COLO829 (cell line): ENCODE measurements around the gene UBE4A.
A peak's percentile ranks its signal among the peaks of the same experiment; 100 is the strongest.

Source experiments
- DNase-seq: peaks from one replicate; pipeline ENCODE4 v3.0.0; 2012; ENCODE audit warnings: low spot score

The UBE4A gene

DNA sequence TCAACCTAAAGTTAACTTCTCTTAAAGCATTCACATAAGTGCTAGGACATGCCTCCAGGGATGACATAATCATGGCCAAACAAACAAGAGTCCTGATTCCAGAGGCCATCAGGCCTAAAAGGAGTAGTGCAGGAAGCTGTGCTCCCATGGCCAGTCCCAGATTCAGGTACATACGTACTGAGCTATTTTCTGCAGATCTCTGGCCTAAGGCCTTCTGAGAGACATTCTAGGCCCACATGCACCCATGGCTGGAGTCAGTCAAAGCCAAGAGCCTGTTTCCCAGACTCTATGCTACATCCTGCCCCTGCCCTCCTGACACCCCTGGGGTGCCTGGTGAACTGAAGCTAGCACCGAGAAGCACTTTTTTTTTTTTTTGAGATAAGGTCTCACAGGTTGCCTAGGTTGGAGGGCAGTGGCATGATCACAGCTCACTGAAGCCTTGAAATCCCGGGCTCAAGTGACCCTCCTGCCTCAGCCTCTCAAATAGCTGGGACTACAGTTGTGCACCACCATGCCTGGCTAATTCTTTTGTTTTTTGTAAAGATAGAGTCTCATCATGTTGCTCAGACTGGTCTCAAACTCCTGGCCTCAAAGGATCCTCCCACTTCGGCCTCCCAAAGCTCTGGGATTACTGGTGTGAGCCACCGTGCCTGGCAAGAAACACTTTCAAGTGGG, 17.4 kb upstream of the UBE4A start:
- DNase-seq, result no peak

DNA sequence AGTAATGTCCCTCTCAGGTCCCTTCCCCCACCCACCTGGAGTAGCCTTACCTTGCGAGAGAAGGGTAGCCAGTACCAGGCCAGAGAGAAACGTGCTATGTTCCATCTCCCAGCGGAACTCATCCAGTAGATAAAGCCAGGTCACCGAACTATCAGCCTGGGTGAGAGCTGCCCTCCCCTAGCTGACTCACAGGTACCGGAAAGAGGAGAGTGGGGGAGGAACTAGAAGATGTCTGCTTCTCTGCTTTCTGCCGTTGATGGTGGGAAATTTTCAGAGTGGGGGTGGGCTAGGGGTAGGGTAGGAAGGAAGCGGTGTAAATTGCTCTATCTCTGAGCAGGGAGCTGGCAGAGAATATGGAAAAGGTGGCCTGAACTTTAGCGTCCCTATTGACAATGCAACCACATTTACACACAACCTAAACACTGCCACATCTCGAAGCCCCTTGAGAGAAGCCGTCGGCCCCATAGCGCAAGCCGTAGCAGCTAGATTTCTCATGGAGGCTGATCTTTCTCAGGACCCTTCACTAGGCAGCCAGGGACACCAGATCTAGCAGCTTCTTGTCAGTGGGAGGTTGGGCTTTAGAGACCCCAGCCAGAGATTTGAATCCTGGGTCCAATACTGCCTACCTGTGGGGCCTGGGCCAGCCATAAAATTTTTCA, 16.8 kb upstream of the UBE4A start, which contains the start of gene CD3D:
Gene CD3D, minus strand, starts transcription at position 203 of the 659 bp plus-strand sequence. Its CDS starts 98 bp downstream, at position 105.
- DNase-seq, result no peak

DNA sequence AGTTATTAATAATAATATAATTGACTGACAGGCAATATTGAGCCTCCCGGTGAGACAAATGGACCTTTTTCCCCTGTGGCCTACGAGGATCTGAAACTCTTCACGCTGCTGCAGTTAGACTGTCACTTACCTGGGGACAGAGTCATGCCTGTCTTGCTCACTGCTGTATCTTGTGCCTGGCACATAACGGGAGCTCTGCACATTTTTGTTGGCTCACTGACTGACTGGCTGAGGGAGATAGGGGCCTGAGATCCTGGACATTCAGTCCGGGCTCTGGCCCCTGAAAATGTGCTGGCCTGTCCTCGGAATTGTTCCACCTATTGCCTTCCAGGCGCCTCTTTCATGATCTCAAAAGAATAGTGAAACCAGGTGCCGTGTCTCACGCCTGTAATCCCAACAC, 16.2 kb upstream of the UBE4A start:
- DNase-seq, result no peak

DNA sequence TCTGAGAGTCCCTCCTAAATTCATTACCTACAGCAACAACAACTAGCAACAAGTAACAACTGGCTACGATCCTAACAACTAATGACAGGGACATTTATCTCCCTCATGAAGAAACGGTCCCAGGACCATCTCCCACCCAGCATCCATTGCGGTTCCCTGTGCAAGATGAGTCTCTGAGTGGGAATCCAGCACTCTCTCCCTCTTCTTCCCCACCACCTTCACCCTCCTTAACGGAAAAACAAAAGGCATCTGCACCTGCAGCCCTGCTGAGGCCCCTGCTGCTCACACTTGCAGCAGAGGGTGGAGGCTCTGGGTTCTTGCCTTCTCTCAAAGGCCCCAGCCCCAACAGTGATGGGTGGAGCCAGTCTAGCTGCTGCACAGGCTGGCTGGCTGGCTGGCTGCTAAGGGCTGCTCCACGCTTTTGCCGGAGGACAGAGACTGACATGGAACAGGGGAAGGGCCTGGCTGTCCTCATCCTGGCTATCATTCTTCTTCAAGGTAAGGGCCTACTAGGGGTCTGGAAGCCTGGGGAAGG, 15.4 kb upstream of the UBE4A start, which contains the start of gene CD3G:
Gene CD3G, plus strand, starts transcription at position 364 of the 535 bp plus-strand sequence. Its CDS starts 80 bp downstream, at position 444.
- DNase-seq, result no peak

DNA sequence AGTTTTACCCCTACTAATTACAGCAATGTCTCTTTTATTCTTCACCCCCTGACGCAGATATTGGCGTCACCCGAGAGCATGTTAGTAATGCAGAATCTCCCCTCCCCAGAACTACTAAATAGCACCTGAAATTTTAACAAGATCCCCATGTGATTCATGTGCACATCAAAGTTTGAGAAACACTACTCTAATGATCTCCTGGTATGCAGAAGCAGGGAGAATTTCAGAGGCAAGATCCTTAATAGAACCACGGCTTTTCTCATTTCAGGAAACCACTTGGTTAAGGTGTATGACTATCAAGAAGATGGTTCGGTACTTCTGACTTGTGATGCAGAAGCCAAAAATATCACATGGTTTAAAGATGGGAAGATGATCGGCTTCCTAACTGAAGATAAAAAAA, 9.9 kb upstream of the UBE4A start:
- DNase-seq, result no peak

- DNase-seq, result peak; percentile 5
These were observed 6.2 kb upstream of the UBE4A start for GRCh38 chr11:118353084-118353710.

GRCh38 chr11:118358071-118358470, 1.3 kb upstream of the UBE4A start:
- DNase-seq, result no peak

DNA sequence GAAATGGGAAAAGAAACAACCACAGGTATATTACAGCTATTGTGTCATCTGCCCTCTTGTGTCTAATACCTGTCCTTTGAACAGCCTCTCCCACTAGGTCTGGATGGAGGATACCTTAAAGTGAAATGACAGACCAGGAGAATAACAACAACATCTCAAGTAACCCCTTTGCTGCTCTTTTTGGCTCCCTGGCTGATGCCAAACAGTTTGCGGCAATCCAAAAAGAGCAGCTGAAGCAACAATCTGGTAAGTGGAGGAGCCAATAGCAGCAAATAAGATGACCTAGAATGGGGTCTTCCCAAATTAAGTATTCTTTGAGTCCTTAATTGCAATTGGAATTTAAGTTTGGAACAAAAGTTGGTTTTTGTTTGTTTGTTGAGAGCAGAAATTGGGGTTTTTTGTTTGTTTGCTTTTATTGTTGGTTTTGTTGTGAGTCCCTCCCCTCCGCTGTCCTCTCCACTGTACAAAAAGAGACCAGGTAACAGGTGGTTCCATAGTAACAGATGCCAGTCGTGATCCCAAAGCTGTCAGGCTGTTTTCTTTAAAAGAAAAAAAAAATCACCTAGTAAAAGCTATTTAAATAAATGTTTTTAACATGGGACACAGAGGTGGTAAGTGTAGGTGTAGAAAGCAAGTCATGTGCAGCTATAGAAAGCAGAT, 5.7 kb downstream of the UBE4A start:
- DNase-seq, result no peak

DNA sequence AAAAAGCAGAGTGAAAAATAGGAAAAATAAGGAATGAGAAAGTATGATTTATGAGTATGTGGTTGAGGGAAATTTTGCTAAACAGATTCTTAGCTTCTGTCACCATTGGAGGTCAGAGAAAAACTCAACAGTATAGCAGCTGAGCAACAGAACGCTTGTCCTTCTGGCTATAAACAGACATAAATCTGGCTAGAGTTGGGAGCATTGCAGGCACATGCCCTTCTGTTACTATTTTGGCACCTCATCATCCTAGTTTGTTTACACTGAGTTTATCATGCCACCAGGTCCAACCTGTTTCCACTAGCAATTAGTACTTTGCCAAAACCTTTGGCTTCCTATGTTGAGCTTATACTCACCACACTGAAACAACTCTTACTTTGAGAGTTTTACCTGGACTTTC, 6.9 kb downstream of the UBE4A start:
- DNase-seq, result no peak

- no peak for DNase-seq
These were observed 11.4 kb downstream of the UBE4A start for GRCh38 chr11:118370774-118371173.

GRCh38 chr11:118373263-118373662, 13.9 kb downstream of the UBE4A start:
- DNase-seq, result no peak

DNA sequence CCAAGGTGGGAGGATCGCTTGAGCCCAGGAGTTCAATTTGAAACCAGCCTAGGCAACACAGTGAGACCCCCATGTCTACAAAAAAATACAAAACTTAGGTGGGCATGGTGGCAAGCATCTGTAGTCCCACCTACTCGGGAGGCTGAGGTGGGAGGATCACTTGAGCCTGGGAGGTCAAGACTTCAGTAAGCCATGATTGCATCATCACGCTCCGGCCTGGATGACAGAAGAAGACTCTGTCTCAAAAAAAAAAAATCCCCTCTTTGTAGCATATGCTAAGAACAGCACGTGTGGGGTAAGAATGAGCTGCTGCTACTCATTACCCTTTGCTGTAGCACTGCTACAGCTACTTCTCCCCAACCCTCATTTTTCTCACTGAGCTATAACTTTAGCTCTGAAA, 14.5 kb downstream of the UBE4A start:
- no peak for DNase-seq

DNA sequence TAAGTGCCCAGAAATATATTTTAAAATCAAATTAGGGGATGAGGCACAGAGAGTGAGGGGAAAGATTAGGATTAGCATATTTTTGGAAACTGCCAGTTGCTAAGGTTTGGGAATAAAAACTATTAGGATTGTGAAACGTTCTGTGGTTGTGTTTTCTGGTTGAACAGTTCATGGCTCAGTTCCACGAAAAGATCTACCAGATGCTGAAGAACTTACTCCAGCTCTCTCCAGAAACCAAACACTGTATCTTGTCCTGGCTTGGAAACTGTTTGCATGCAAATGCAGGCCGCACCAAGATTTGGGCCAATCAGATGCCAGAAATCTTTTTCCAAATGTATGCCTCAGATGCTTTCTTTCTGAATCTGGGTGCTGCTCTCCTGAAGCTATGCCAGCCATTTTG, 15.3 kb downstream of the UBE4A start:
- DNase-seq, result no peak

DNA sequence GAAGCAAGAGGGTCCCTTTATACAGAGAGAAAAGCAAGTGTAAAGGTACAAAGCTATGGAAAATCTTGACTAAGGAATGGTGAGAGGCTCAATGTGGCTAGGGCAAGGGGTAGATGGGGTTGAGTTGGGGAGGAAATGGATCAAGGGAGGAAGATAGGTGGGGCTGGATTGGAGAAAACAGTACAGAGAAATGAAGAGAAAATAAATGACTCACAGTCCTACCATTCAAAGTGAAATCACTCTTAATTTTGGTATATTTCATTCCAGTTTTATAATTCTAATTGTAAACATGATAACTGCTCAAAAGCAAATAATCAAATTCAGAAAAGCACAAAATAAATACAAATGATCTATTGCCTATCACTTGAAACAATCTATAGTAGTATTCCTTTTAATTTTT, 16.6 kb downstream of the UBE4A start:
- no peak for DNase-seq

DNA sequence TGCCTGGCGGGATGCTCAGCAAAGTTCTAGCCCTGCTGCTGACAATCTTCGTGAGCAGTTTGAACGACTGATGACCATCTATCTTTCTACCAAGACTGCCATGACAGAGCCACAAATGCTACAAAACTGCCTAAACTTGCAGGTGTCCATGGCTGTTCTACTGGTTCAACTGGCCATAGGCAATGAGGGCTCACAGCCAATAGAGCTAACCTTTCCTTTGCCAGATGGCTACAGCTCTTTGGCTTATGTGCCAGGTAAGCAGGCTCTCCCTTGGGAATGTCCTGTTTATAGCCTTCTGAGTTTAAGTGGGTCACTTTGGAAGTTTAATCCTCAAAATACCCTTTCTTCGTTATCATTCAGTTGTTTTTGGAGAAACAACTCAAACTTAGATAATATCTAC, 20.1 kb downstream of the UBE4A start:
- no peak for DNase-seq

DNA sequence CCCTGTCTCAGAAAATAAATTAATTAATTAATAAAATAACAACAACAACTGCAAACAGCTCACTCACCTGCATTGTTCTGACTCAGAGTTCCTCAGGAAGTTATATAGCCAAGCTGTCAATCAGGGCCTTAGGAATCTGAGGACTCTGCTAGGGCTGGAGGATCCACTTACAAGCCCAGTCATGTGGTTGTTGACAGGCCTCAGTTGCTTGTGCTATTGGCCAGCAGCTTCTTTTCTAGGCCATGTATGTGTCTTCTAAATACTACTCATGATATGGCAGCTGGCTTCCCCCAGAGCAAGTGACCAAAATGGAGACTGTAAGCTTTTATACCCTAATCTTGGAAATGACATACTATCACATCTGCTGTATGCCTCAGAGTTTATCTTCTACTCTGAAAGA, 21.2 kb downstream of the UBE4A start:
- DNase-seq, result no peak

DNA sequence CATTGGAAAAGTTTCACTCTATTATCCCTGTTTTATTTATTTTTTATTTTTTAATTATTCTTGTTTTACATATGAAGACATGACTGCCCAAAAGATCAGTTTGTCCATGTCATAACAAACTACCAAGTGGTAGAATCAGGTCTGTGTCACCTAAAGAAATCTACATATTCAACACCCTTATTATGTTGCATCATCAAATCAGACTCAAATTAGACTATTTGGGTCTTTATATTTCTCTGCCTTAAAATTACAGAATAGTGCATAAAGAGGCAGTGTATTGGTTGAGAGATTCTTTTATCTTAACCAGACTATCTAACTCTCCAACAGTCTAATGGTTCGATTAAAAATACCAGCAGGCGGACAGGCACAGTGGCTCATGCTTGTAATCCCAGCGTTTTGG, 23.6 kb downstream of the UBE4A start:
- no peak for DNase-seq

- DNase-seq, result no peak
These were observed 24.3 kb downstream of the UBE4A start for GRCh38 chr11:118383657-118384056.

DNA sequence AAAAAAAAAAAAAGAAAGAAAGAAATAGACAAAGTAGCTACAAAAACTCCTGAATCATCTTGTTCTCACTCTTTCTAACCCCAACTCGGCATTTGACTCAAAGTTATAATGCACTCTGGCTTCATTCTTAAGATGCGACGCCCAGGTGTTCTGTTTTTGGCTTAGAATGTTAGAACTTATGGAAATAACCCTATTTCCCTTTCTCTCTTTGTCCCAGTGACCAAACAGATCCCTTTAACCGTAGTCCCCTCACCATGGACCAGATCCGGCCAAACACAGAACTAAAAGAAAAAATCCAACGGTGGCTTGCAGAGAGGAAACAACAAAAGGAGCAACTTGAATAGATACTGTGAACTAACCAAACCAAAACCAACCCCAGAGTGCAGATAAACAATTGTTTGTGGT, 36.7 kb downstream of the UBE4A start:
- no peak for DNase-seq

- DNase-seq, result no peak
These were observed 38.0 kb downstream of the UBE4A start for GRCh38 chr11:118397448-118397847.

- peak; percentile 5 for DNase-seq
These were observed 39.6 kb downstream of the UBE4A start for GRCh38 chr11:118398791-118399559.
